Kasumi-1 (cell line): ENCODE measurements around the gene ADAMTS17.

ENCODE experiments used
- DNase-seq, 2 experiments: peaks; one replicate each; lab custom pipeline; 2025; lab: John Stamatoyannopoulos, UW

ADAMTS17 gene

GRCh38 chr15:99974246-99974645 lies 367.5 kb downstream of the ADAMTS17 start:
- DNase-seq = no peak

GRCh38 chr15:99973351-99973750 lies 368.4 kb downstream of the ADAMTS17 start:
- DNase-seq = no peak

GRCh38 chr15:99970891-99971430 lies 370.8 kb downstream of the ADAMTS17 start:
- DNase-seq = no peak

- DNase-seq = no peak
Observed at GRCh38 chr15:99969261-99969920, 372.4 kb downstream of the ADAMTS17 start.

GRCh38 chr15:99967841-99968371 lies 373.9 kb downstream of the ADAMTS17 start:
- DNase-seq = no peak

- no peak for DNase-seq
Observed at GRCh38 chr15:99966815-99967214, 375.0 kb downstream of the ADAMTS17 start.

GRCh38 chr15:99965376-99965775 lies 376.4 kb downstream of the ADAMTS17 start:
- no peak for DNase-seq

- no peak for DNase-seq
Observed at GRCh38 chr15:99963976-99964375, 377.8 kb downstream of the ADAMTS17 start.

GRCh38 chr15:99963096-99963825 lies 378.5 kb downstream of the ADAMTS17 start:
- DNase-seq = no peak

GRCh38 chr15:99962006-99962561 lies 379.7 kb downstream of the ADAMTS17 start:
- no peak for DNase-seq

- peak; percentile 24 to 57 for DNase-seq
Observed at GRCh38 chr15:99961011-99961441, 380.7 kb downstream of the ADAMTS17 start.

GRCh38 chr15:99959326-99959725 lies 382.4 kb downstream of the ADAMTS17 start:
- no peak for DNase-seq

- DNase-seq = no peak
Observed at GRCh38 chr15:99958426-99959097, 383.2 kb downstream of the ADAMTS17 start.

- no peak for DNase-seq
Observed at GRCh38 chr15:99957642-99958013, 384.1 kb downstream of the ADAMTS17 start.

GRCh38 chr15:99956820-99957641 lies 384.7 kb downstream of the ADAMTS17 start:
- no peak for DNase-seq

GRCh38 chr15:99956022-99956775 lies 385.6 kb downstream of the ADAMTS17 start:
- no peak for DNase-seq

- DNase-seq = no peak
Observed at GRCh38 chr15:99955532-99955931, 386.2 kb downstream of the ADAMTS17 start.

GRCh38 chr15:99955181-99955525 lies 386.6 kb downstream of the ADAMTS17 start:
- no peak for DNase-seq

- no peak for DNase-seq
Observed at GRCh38 chr15:99954361-99955180, 387.2 kb downstream of the ADAMTS17 start.

GRCh38 chr15:99953886-99954285 lies 387.9 kb downstream of the ADAMTS17 start:
- no peak for DNase-seq
